Mammary epithelial cell (primary cell): ENCODE data around the gene WDR18.

Experiments
- CTCF ChIP-seq, 2 donors: IDR thresholded peaks in 1 of 2; conservative IDR thresholded peaks in 1 of 2; 2 replicates each; pipeline ENCODE4 v1.5.1; 2011 to 2012; ENCODE audit warnings: inconsistent platforms in 2 of 2, low read length in 2 of 2, mild to moderate bottlenecking in 2 of 2, control low read depth in 1 of 2, low read depth in 1 of 2; ENCODE audit not compliant: insufficient read depth in 1 of 2; ENCODE audit errors: extremely low read depth in 1 of 2
- EZH2 ChIP-seq: IDR thresholded peaks from 2 replicates; pipeline ENCODE4 v1.6.1; 2012; ENCODE audit warnings: low read length, inconsistent platforms, borderline replicate concordance

DNA sequence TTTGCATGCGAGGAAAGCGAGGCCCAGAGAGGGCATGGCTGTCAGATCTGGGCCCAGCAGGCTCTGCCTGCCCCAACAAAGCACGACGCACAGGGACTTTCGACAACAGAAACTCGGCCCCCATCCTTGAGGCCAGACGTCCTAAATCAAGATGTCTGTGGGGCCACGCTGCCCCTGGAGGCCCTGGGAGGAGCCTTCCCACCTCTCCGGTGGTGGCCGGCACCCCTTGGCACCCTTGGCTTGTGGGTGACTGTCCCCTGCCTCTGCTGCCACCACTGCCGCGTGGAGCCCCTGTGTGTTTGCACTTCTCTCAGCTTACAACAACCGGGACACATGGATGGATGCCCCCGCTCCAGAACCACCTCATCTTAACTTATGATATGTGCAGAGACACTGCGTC, 4.4 kb downstream of the WDR18 start:
- TF ChIP-seq CTCF (conservative IDR thresholded peaks at IDR 0.05 in 1 of 2, IDR thresholded peaks at IDR 0.05 in 1 of 2; ENCODE audit: extremely low read depth in 1 of 2, insufficient read depth in 1 of 2, low read depth in 1 of 2, low read length in 2 of 2) (no peak), EZH2 (no peak)
